Kidney tubule cell (primary cell): ENCODE data around the gene POLR3H.
"Not testable (repeated sequence)": the region's sequence is repeated elsewhere in the genome, so short reads cannot be mapped to it uniquely, and the experiment has no call there.

Source experiments
- DNase-seq: peaks from one replicate; pipeline ENCODE4 v3.0.0-alpha.2; 2018; ENCODE audit warnings: low spot score

POLR3H gene

GRCh38 chr22:41543854-41544670 lies at the start of gene POLR3H:
Gene POLR3H, minus strand, starts transcription at chr22:41544470. Its CDS starts 369 bp downstream, at chr22:41544101.
- DNase-seq: peak; percentile 98

GRCh38 chr22:41593336-41593960 lies 49.2 kb upstream of the POLR3H start:
- DNase-seq: not testable (repeated sequence)

GRCh38 chr22:41589391-41590241 lies 45.3 kb upstream of the POLR3H start, which contains the start of gene PMM1:
Gene PMM1, minus strand, starts transcription at chr22:41589840. Its CDS starts 35 bp downstream, at chr22:41589805.
- DNase-seq: peak; percentile 100

- no peak for DNase-seq
Observed at GRCh38 chr22:41587347-41587723, 43.1 kb upstream of the POLR3H start.

- DNase-seq: no peak
Observed at GRCh38 chr22:41585898-41586297, 41.6 kb upstream of the POLR3H start.

GRCh38 chr22:41584881-41585280 lies 40.6 kb upstream of the POLR3H start:
- no peak for DNase-seq

GRCh38 chr22:41582694-41583093 lies 38.4 kb upstream of the POLR3H start:
- DNase-seq: no peak

- no peak for DNase-seq
Observed at GRCh38 chr22:41579997-41580355, 35.7 kb upstream of the POLR3H start.

GRCh38 chr22:41579297-41579996 lies 35.2 kb upstream of the POLR3H start:
- DNase-seq: no peak

GRCh38 chr22:41578818-41579217 lies 34.5 kb upstream of the POLR3H start:
- DNase-seq: no peak

- no peak for DNase-seq
Observed at GRCh38 chr22:41578114-41578513, 33.8 kb upstream of the POLR3H start.

GRCh38 chr22:41576877-41577276 lies 32.6 kb upstream of the POLR3H start:
- DNase-seq: peak; percentile 70

- DNase-seq: no peak
Observed at GRCh38 chr22:41575533-41575932, 31.3 kb upstream of the POLR3H start.

- DNase-seq: peak; percentile 65
Observed at GRCh38 chr22:41574847-41575381, 30.6 kb upstream of the POLR3H start.

GRCh38 chr22:41573677-41574076 lies 29.4 kb upstream of the POLR3H start:
- no peak for DNase-seq

GRCh38 chr22:41572305-41572704 lies 28.0 kb upstream of the POLR3H start:
- not testable (repeated sequence) for DNase-seq

GRCh38 chr22:41571786-41572185 lies 27.5 kb upstream of the POLR3H start:
- DNase-seq: no peak

- DNase-seq: no peak
Observed at GRCh38 chr22:41570221-41570620, 26.0 kb upstream of the POLR3H start.

- DNase-seq: no peak
Observed at GRCh38 chr22:41568811-41569210, 24.5 kb upstream of the POLR3H start.

GRCh38 chr22:41567512-41567768 lies 23.2 kb upstream of the POLR3H start:
- DNase-seq: no peak

- peak; percentile 79 for DNase-seq
Observed at GRCh38 chr22:41565403-41566054, 21.3 kb upstream of the POLR3H start.
